ENCODE measurements around the gene BHLHA9. TPM values are rescaled to one million over a fixed set of nuclear protein-coding genes. Genes with fewer than 3 reads are reported as not detected.

The BHLHA9 gene
- total and polyA plus RNA-seq, 2 of the 8 experiments (the other 6 are each of a cell fraction or from before 2014, with no cell fraction given), result 0.29 to 0.34 TPM

- TF ChIP-seq SRF (IDR thresholded peaks at IDR 0.05; ENCODE audit: low read depth, low read length) (no peak), TCF12 (IDR thresholded peaks at IDR 0.05; ENCODE audit: low read depth, low read length) (no peak), SUZ12 (IDR thresholded peaks at IDR 0.05; ENCODE audit: low read length) (no peak), POLR2AphosphoS5 (IDR thresholded peaks at IDR 0.05; ENCODE audit: low read depth, low read length) (no peak)
- TF ChIP-seq, protein P1, sequence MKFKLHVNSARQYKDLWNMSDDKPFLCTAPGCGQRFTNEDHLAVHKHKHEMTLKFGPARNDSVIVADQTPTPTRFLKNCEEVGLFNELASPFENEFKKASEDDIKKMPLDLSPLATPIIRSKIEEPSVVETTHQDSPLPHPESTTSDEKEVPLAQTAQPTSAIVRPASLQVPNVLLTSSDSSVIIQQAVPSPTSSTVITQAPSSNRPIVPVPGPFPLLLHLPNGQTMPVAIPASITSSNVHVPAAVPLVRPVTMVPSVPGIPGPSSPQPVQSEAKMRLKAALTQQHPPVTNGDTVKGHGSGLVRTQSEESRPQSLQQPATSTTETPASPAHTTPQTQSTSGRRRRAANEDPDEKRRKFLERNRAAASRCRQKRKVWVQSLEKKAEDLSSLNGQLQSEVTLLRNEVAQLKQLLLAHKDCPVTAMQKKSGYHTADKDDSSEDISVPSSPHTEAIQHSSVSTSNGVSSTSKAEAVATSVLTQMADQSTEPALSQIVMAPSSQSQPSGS (IDR thresholded peaks at IDR 0.05; ENCODE audit: low read length), result no peak
Measured at GRCh38 chr17:1226308-1226707, 43.9 kb upstream of the BHLHA9 start (continued).
